GM12878 (cell line): ENCODE data around the gene UQCR11. TPM values are rescaled to one million over a fixed set of nuclear protein-coding genes. Genes with fewer than 3 reads are reported as not detected.

Source experiments
- ATAC-seq: fragments of 200-7000 bp; cut with Tn5 transposase; 3 replicates; pipeline ENCODE4 v1.9.1; 2020; ENCODE audit warnings: mild to moderate bottlenecking, moderate library complexity
- BruUV-seq: library from RNA; stranded (reverse); fragments of 400-500 nt; replicated peaks from 2 replicates; lab custom pipeline; 2021; lab: Mats Ljungman, UMichigan
- CTCF ChIA-PET: fragments of 300-600 bp; sonication (Branson Sonifier 250); formaldehyde crosslinking; extraction: SDS; loops from one replicate; lab custom pipeline; 2021; ENCODE audit warnings: inconsistent platforms; lab: Yijun Ruan, JAX
- POLR2A ChIA-PET: fragments of 350-600 bp; formaldehyde crosslinking; extraction: SDS; loops from one replicate; lab custom pipeline; 2021; ENCODE audit warnings: inconsistent platforms; lab: Charles Lee
- RAD21 ChIA-PET: fragments of 300-600 bp; sonication (Branson Sonifier 250); formaldehyde crosslinking; loops from one replicate; lab custom pipeline; 2023; ENCODE audit warnings: antibody characterized with exemption; ENCODE audit not compliant: unreplicated experiment; lab: Charles Lee
- SMC1A ChIA-PET: fragments of 300-600 bp; sonication (Branson Sonifier 250); formaldehyde crosslinking; loops from one replicate; lab custom pipeline; 2023; ENCODE audit not compliant: unreplicated experiment, uncharacterized antibody; lab: Charles Lee
- DNase-seq: peaks from one replicate; pipeline ENCODE4 v3.0.0-alpha.2; 2011; ENCODE audit warnings: low read depth, low spot score
- FAIRE-seq: peaks from 3 replicates; lab custom pipeline; 2011; peaks lifted over from hg19 to GRCh38; lab: Jason Lieb, UNC
- H2AFZ ChIP-seq: 2 replicates; pipeline ENCODE4 v1.6.0; 2011; ENCODE audit warnings: low read depth, low read length, control low read depth; ENCODE audit not compliant: control insufficient read depth
- H3K27ac ChIP-seq: 2 replicates; pipeline ENCODE4 v1.5.1; 2011; ENCODE audit warnings: control low read depth; ENCODE audit not compliant: control insufficient read depth, insufficient read depth
- H3K27me3 ChIP-seq, 2 experiments: replicated peaks in 1 of 2; 2 replicates each; pipeline versions ENCODE4 v1.6.0 to v1.6.1; 2011; ENCODE audit warnings: low read length in 1 of 2; ENCODE audit not compliant: control insufficient read depth in 2 of 2, insufficient read depth in 2 of 2
- H3K36me3 ChIP-seq, 2 experiments: 2 replicates each; pipeline ENCODE4 v1.5.1; 2011; ENCODE audit warnings: low read length in 1 of 2; ENCODE audit not compliant: control insufficient read depth in 2 of 2, insufficient read depth in 2 of 2
- H3K4me1 ChIP-seq: 2 replicates; pipeline ENCODE4 v1.6.1; 2011; ENCODE audit warnings: mild to moderate bottlenecking, low read length, moderate library complexity, mixed read lengths; ENCODE audit not compliant: control insufficient read depth, insufficient read depth
- H3K4me2 ChIP-seq: 2 replicates; pipeline ENCODE4 v1.6.0; 2011; ENCODE audit warnings: control low read depth; ENCODE audit not compliant: control insufficient read depth, insufficient read depth
- H3K4me3 ChIP-seq: fragments of 200-600 bp; sonication (generic); 2 replicates; pipeline ENCODE4 v1.5.1; 2016
- H3K79me2 ChIP-seq: 2 replicates; pipeline ENCODE4 v1.6.0; 2011; ENCODE audit warnings: low read length; ENCODE audit not compliant: control insufficient read depth, insufficient read depth
- H3K9ac ChIP-seq: 2 replicates; pipeline ENCODE4 v1.8.0; 2011; ENCODE audit warnings: low read length, control low read depth, mixed read lengths; ENCODE audit not compliant: control insufficient read depth, insufficient read depth
- H3K9me3 ChIP-seq: replicated peaks from 3 replicates; pipeline ENCODE4 v1.5.1; 2011; ENCODE audit warnings: mild to moderate bottlenecking, low read length; ENCODE audit not compliant: control insufficient read depth, insufficient read depth
- H4K20me1 ChIP-seq: 2 replicates; pipeline ENCODE4 v1.6.0; 2011; ENCODE audit not compliant: control insufficient read depth, insufficient read depth
- BHLHE40 ChIP-seq, 2 experiments: fragments of 450-650 bp in 1 of 2; IDR thresholded peaks; 2 replicates each; pipeline ENCODE4 v1.6.1; 2011 to 2017; ENCODE audit warnings: low read depth in 2 of 2, borderline replicate concordance in 1 of 2, improper control_type of control experiment in 1 of 2, low read length in 1 of 2, mild to moderate bottlenecking in 1 of 2
- CBFB ChIP-seq: IDR thresholded peaks from 2 replicates; pipeline ENCODE4 v1.6.1; 2016; ENCODE audit warnings: antibody characterized with exemption, low read depth
- FOXK2 ChIP-seq: fragments of 450-650 bp; IDR thresholded peaks from 2 replicates; pipeline ENCODE4 v1.6.1; 2017; ENCODE audit warnings: mild to moderate bottlenecking, moderate library complexity
- IKZF1 ChIP-seq: fragments of 450-650 bp; conservative IDR thresholded peaks from 2 replicates; pipeline ENCODE4 v1.6.1; 2017; ENCODE audit warnings: antibody characterized with exemption, mild to moderate bottlenecking
- JUND ChIP-seq: IDR thresholded peaks from 2 replicates; pipeline ENCODE4 v1.6.1; 2012; ENCODE audit warnings: low read depth, mild to moderate bottlenecking, low read length, improper control_type of control experiment, moderate library complexity
- MEF2A ChIP-seq: IDR thresholded peaks from 2 replicates; pipeline ENCODE4 v1.6.1; 2011; ENCODE audit warnings: low read depth, mild to moderate bottlenecking, low read length, moderate library complexity; ENCODE audit not compliant: insufficient read depth
- MEF2B ChIP-seq: fragments of 450-650 bp; IDR thresholded peaks from 2 replicates; pipeline ENCODE4 v1.6.1; 2018; ENCODE audit warnings: mild to moderate bottlenecking, moderate library complexity; ENCODE audit not compliant: partially characterized antibody, poor library complexity, severe bottlenecking
- MTA3 ChIP-seq: IDR thresholded peaks from 2 replicates; pipeline ENCODE4 v1.6.1; 2012; ENCODE audit warnings: low read length, inconsistent platforms, borderline replicate concordance
- NFYB ChIP-seq: IDR thresholded peaks from 2 replicates; pipeline ENCODE4 v1.6.1; 2011; ENCODE audit warnings: low read depth, mild to moderate bottlenecking, low read length, improper control_type of control experiment, moderate library complexity; ENCODE audit not compliant: insufficient read depth
- POLR2A ChIP-seq: IDR thresholded peaks from 2 replicates; pipeline ENCODE4 v1.6.1; 2011; ENCODE audit warnings: low read depth, mild to moderate bottlenecking, low read length
- POLR2AphosphoS5 ChIP-seq: IDR thresholded peaks from 2 replicates; pipeline ENCODE4 v1.6.1; 2011; ENCODE audit warnings: mild to moderate bottlenecking, low read length, inconsistent platforms
- PRDM15 ChIP-seq: fragments of 450-650 bp; formaldehyde crosslinking; IDR thresholded peaks from 2 replicates; pipeline ENCODE4 v1.4.0; 2020; ENCODE audit warnings: mild to moderate bottlenecking, moderate library complexity
- STAT3 ChIP-seq: IDR thresholded peaks from 2 replicates; pipeline ENCODE4 v1.6.1; 2011; ENCODE audit warnings: low read depth, low read length, improper control_type of control experiment
- SUPT20H ChIP-seq: IDR thresholded peaks from 2 replicates; pipeline ENCODE4 v1.6.1; 2011; ENCODE audit warnings: low read depth, mild to moderate bottlenecking, low read length, moderate library complexity, borderline replicate concordance; ENCODE audit not compliant: control insufficient read depth
- TCF12 ChIP-seq: IDR thresholded peaks from 2 replicates; pipeline ENCODE4 v1.6.1; 2011; ENCODE audit warnings: low read depth, mild to moderate bottlenecking, low read length
- ZSCAN29 ChIP-seq: fragments of 450-650 bp; IDR thresholded peaks from 2 replicates; pipeline ENCODE4 v1.6.1; 2017; ENCODE audit warnings: mild to moderate bottlenecking, moderate library complexity
- WGBS: methylation state at CpG from one replicate; pipeline ENCODE4 v1.1.6; 2016; ENCODE audit warnings: low lambda C conversion rate; ENCODE audit not compliant: insufficient replicate concordance, insufficient coverage; ENCODE audit errors: missing lambda C conversion rate; 5-methylcytosine and 5-hydroxymethylcytosine counted together
- in situ Hi-C: fragments of 300-500 bp; cut with MboI; formaldehyde crosslinking; loops from 9 replicates; pipeline ENCODE4 v1.14.3; 2018; ENCODE audit warnings: mixed read lengths
- intact Hi-C: fragments of 100-400 bp; cut with micrococcal nuclease; formaldehyde crosslinking; loops from one replicate; pipeline ENCODE4 v1.14.2; 2022; ENCODE audit not compliant: unreplicated experiment
- polyA plus RNA-seq, 11 experiments: library from polyadenylated mRNA; depleted of rRNA in 4 of 11; unstranded in 6 of 11; stranded (reverse) in 5 of 11; fragments of >200 nt; fragmentation: Nextera tagmentation in 4 of 11; fragmentation: Illumina TruSeq in 1 of 11; extraction: Ambion mirVana in 4 of 11; extraction: Trizol in 1 of 11; gene quantifications; 1 replicate in 1 of 11; 2 replicates in 10 of 11; pipeline versions ENCODE4 v1.2.1 to v1.2.3, GENCODE V29; 2011 to 2016; ENCODE audit warnings: inconsistent platforms in 2 of 11, missing spikeins in 2 of 11, low read depth in 1 of 11
- total RNA-seq, 4 experiments: library from RNA; depleted of rRNA in 3 of 4; stranded (reverse); fragments of >200 nt in 3 of 4; fragmentation: Illumina TruSeq in 1 of 4; extraction: Trizol in 1 of 4; gene quantifications; 2 replicates each; pipeline versions ENCODE4 v1.2.1 to v1.2.3, GENCODE V29; 2013 to 2021

The UQCR11 gene
- total and polyA plus RNA-seq, 10 of the 15 experiments (the other 5 are each of a cell fraction or from before 2014, with no cell fraction given) = 28.6 to 586 (median 193) TPM

GRCh38 chr19:1591421-1592023 lies 13.7 kb downstream of the UQCR11 start:
- ChIA-PET RAD21 (interaction anchor here (0.6 to 2.0 kb wide), 9 partner anchors 13 to 219 kb away, joined by 3 to 16 read pairs (median 4); partner anchors contain the start of genes TCF3 and UQCR11), SMC1A (interaction anchor here (1.1 to 2.5 kb wide), 4 partner anchors 13 to 81 kb away, joined by 3 to 14 read pairs (median 5); partner anchors contain the start of gene UQCR11), POLR2A (interaction anchor here (0.6 to 1.4 kb wide), 6 partner anchors 9 to 263 kb away, joined by 3 to 7 read pairs (median 3); no protein-coding TSS in a partner anchor), CTCF (interaction anchor here (0.9 to 4.4 kb wide), 16 partner anchors 12 to 238 kb away, joined by 3 to 55 read pairs (median 5); no protein-coding TSS in a partner anchor)
- H3K36me3 ChIP-seq = no peaks in the 10 kb centered on the region; a peak in 2 of 4 replicates
- in situ Hi-C loops (no loop called here), intact Hi-C loops (no loop called here)
- H2AFZ ChIP-seq = peak overlapping the region; percentile 11; the same call in 1 of the 2 replicates
- no peaks in the 10 kb centered on the region for H3K9me3 ChIP-seq
- DNase-seq (no peak), ATAC-seq (peak; percentile 9), FAIRE-seq (no peak)
- peaks cover 4% of the 10 kb centered on the region; the same call in 1 of the 2 replicates for H3K4me1 ChIP-seq
- no peaks in the 10 kb centered on the region for H3K27me3 ChIP-seq
- WGBS = under 1% methylated on average over 31 of the region's 31 CpGs
- H4K20me1 ChIP-seq = no peaks in the 10 kb centered on the region
- peaks cover 28% of the 10 kb centered on the region for H3K79me2 ChIP-seq
- peak overlapping the region; percentile 79 for H3K4me2 ChIP-seq
- BruUV-seq = TSS peak; percentile 82
- H3K27ac ChIP-seq = peak overlapping the region; percentile 92
- H3K4me3 ChIP-seq = peak overlapping the region; percentile 98
- TF ChIP-seq MTA3 = peak; percentile 38; the same call in 1 of the 2 replicates
- TF ChIP-seq MEF2A = no peak
- TF ChIP-seq NFYB = no peak
- no peak for TF ChIP-seq STAT3
- TF ChIP-seq POLR2A = peak; percentile 31; the same call in 1 of the 2 replicates
- TF ChIP-seq CBFB = no peak; the same call in 1 of the 2 replicates
- no peak for TF ChIP-seq PRDM15 (CRISPR knock-in tag)
- TF ChIP-seq POLR2AphosphoS5 = no peak; the same call in 1 of the 2 replicates
- no peak for TF ChIP-seq ZSCAN29
- TF ChIP-seq TCF12 = no peak
- TF ChIP-seq JUND = no peak
- no peak for TF ChIP-seq IKZF1
- TF ChIP-seq MEF2B = no peak
- TF ChIP-seq FOXK2 = no peak
- 0 out of 4 replicates have a peak, but pooled peaks of 1 of the 2 experiments have one; percentile 16 for TF ChIP-seq BHLHE40 (IDR thresholded peaks at IDR 0.05; ENCODE audit: borderline replicate concordance in 1 of 2, low read depth in 2 of 2, low read length in 1 of 2)
- no peak for TF ChIP-seq SUPT20H
- H3K9ac ChIP-seq = peak overlapping the region; percentile 98
